Measurements from ENCODE around the gene MIF4GD.

- TF ChIP-seq PKNOX1 (IDR thresholded peaks at IDR 0.05) (no peak), FOXM1 (IDR thresholded peaks at IDR 0.05; ENCODE audit: borderline replicate concordance) (no peak), ELF4 (IDR thresholded peaks at IDR 0.05) (no peak), ZNF384 (IDR thresholded peaks at IDR 0.05) (no peak)
These were observed 40.0 kb downstream of the MIF4GD start for GRCh38 chr17:75231071-75231470.
